Measurements from ENCODE around the gene SYTL5. TPM values are rescaled to one million over a fixed set of nuclear protein-coding genes. Genes with fewer than 3 reads are reported as not detected.

SYTL5 gene
- total and polyA plus RNA-seq, 4 donors, result 0.09 to 2.8 (median 1.0) TPM

DNA sequence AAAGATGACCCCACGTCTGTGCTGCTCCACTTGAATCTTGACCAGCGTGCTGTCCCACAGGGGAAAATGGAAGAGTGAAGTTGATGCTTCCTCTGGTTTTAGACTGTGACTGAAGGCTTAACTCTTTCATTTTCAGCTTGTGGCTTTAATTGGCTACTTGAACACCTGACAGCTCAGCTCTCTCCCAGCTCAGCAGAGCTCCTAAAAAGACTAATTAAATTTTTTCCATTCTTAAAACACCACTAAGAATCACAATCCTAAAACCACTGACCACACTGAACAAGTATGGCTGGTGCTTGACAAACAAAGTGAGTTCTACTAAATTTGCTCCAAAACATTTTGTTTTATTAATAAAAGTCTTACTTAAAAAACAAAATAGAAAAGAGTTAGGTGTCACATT, 142.7 kb downstream of the SYTL5 start (continued):
- TF ChIP-seq, protein P1, sequence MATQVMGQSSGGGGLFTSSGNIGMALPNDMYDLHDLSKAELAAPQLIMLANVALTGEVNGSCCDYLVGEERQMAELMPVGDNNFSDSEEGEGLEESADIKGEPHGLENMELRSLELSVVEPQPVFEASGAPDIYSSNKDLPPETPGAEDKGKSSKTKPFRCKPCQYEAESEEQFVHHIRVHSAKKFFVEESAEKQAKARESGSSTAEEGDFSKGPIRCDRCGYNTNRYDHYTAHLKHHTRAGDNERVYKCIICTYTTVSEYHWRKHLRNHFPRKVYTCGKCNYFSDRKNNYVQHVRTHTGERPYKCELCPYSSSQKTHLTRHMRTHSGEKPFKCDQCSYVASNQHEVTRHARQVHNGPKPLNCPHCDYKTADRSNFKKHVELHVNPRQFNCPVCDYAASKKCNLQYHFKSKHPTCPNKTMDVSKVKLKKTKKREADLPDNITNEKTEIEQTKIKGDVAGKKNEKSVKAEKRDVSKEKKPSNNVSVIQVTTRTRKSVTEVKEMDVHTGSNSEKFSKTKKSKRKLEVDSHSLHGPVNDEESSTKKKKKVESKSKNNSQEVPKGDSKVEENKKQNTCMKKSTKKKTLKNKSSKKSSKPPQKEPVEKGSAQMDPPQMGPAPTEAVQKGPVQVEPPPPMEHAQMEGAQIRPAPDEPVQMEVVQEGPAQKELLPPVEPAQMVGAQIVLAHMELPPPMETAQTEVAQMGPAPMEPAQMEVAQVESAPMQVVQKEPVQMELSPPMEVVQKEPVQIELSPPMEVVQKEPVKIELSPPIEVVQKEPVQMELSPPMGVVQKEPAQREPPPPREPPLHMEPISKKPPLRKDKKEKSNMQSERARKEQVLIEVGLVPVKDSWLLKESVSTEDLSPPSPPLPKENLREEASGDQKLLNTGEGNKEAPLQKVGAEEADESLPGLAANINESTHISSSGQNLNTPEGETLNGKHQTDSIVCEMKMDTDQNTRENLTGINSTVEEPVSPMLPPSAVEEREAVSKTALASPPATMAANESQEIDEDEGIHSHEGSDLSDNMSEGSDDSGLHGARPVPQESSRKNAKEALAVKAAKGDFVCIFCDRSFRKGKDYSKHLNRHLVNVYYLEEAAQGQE (IDR thresholded peaks at IDR 0.05), result no peak
- TF ChIP-seq, protein P2, sequence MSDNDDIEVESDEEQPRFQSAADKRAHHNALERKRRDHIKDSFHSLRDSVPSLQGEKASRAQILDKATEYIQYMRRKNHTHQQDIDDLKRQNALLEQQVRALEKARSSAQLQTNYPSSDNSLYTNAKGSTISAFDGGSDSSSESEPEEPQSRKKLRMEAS (IDR thresholded peaks at IDR 0.05), result no peak
- no peak for TF ChIP-seq SP1 (IDR thresholded peaks at IDR 0.05)
- no peak for TF ChIP-seq NR2F2 (IDR thresholded peaks at IDR 0.05)

DNA sequence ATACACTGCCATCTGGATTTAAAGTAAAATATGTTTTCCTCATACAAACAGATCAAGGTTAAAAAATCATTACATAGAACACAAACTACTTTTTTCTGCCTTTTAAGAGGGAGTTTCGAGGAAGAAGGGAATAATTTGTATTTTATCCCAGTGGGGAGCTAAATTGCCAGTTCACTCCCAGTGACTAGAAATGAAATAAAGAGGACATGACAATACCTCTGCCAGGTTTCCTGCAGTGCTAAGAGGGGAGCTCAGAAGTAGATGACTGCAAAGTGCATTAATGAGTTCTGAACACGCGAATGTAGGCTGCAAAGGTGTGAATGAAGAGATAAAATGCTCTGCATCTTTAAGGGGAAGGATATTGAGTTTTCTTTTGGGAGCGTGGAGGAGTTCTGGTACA, 144.6 kb downstream of the SYTL5 start:
- no peak overlapping the region for H3K9ac ChIP-seq (ENCODE audit: low read depth in 1 of 2, low read length in 2 of 2)
- 93% methylated on average over 4 of the region's 4 CpGs for WGBS
- H3K4me3 ChIP-seq (ENCODE audit: low read depth in 1 of 3, low read length in 3 of 3), result no peak overlapping the region
- H3K9me3 ChIP-seq (ENCODE audit: control insufficient read depth in 4 of 4, low read length in 3 of 4), result no peaks in the 10 kb centered on the region
- DNase-seq (ENCODE audit: low spot score), result no peak
- H3K27me3 ChIP-seq (ENCODE audit: control insufficient read depth in 4 of 4, insufficient read depth in 4 of 4, low read length in 3 of 4), result no peaks in the 10 kb centered on the region
- H3K4me1 ChIP-seq (ENCODE audit: control insufficient read depth in 4 of 4, insufficient read depth in 4 of 4, low read length in 3 of 4), result no peaks in the 10 kb centered on the region
- H3K36me3 ChIP-seq (ENCODE audit: control insufficient read depth in 4 of 4, insufficient read depth in 3 of 4, low read depth in 1 of 4, low read length in 3 of 4), result no peaks in the 10 kb centered on the region
- H3K27ac ChIP-seq (ENCODE audit: low read depth in 1 of 2, low read length in 2 of 2), result no peak overlapping the region
- TF ChIP-seq FOXA2 (IDR thresholded peaks at IDR 0.05) (no peak), JUND (IDR thresholded peaks at IDR 0.05) (no peak), SP1 (IDR thresholded peaks at IDR 0.05) (no peak), HNF4G (IDR thresholded peaks at IDR 0.05) (no peak), TAF1 (conservative IDR thresholded peaks at IDR 0.05) (no peak), GABPA (IDR thresholded peaks at IDR 0.05 in 1 of 2, conservative IDR thresholded peaks at IDR 0.05 in 1 of 2) (no peak), RXRA (IDR thresholded peaks at IDR 0.05) (no peak), YY1 (IDR thresholded peaks at IDR 0.05) (no peak)
- TF ChIP-seq, protein P3, sequence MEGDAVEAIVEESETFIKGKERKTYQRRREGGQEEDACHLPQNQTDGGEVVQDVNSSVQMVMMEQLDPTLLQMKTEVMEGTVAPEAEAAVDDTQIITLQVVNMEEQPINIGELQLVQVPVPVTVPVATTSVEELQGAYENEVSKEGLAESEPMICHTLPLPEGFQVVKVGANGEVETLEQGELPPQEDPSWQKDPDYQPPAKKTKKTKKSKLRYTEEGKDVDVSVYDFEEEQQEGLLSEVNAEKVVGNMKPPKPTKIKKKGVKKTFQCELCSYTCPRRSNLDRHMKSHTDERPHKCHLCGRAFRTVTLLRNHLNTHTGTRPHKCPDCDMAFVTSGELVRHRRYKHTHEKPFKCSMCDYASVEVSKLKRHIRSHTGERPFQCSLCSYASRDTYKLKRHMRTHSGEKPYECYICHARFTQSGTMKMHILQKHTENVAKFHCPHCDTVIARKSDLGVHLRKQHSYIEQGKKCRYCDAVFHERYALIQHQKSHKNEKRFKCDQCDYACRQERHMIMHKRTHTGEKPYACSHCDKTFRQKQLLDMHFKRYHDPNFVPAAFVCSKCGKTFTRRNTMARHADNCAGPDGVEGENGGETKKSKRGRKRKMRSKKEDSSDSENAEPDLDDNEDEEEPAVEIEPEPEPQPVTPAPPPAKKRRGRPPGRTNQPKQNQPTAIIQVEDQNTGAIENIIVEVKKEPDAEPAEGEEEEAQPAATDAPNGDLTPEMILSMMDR (IDR thresholded peaks at IDR 0.05; ENCODE audit: low read depth, low read length, missing input control), result no peak
- TF ChIP-seq, protein P4, sequence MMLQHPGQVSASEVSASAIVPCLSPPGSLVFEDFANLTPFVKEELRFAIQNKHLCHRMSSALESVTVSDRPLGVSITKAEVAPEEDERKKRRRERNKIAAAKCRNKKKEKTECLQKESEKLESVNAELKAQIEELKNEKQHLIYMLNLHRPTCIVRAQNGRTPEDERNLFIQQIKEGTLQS (IDR thresholded peaks at IDR 0.05), result no peak
- TF ChIP-seq, protein P5, sequence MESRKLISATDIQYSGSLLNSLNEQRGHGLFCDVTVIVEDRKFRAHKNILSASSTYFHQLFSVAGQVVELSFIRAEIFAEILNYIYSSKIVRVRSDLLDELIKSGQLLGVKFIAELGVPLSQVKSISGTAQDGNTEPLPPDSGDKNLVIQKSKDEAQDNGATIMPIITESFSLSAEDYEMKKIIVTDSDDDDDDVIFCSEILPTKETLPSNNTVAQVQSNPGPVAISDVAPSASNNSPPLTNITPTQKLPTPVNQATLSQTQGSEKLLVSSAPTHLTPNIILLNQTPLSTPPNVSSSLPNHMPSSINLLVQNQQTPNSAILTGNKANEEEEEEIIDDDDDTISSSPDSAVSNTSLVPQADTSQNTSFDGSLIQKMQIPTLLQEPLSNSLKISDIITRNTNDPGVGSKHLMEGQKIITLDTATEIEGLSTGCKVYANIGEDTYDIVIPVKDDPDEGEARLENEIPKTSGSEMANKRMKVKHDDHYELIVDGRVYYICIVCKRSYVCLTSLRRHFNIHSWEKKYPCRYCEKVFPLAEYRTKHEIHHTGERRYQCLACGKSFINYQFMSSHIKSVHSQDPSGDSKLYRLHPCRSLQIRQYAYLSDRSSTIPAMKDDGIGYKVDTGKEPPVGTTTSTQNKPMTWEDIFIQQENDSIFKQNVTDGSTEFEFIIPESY (IDR thresholded peaks at IDR 0.05), result no peak
- TF ChIP-seq, protein P1 (IDR thresholded peaks at IDR 0.05), result no peak
- TF ChIP-seq, protein P2 (IDR thresholded peaks at IDR 0.05), result no peak

All from liver (tissue), 9 donors.